Body of pancreas (tissue), 4 donors: ENCODE data around the gene PTBP1.

Experiments used
- POLR2A ChIP-seq, 3 donors: fragments of 450-650 bp; IDR thresholded peaks; one replicate each; pipeline ENCODE4 v1.6.1; 2016; ENCODE audit warnings: antibody characterized with exemption in 3 of 3, mild to moderate bottlenecking in 2 of 3
- TF ChIP-seq, protein P1 (sequence below), 7 experiments: fragments of 450-650 bp in 4 of 7; fragments of 200-600 bp in 3 of 7; sonication (generic) in 3 of 7; IDR thresholded peaks; one replicate each; pipeline ENCODE4 v1.5.1; 2016 to 2019; ENCODE audit warnings: antibody characterized with exemption in 7 of 7

DNA sequence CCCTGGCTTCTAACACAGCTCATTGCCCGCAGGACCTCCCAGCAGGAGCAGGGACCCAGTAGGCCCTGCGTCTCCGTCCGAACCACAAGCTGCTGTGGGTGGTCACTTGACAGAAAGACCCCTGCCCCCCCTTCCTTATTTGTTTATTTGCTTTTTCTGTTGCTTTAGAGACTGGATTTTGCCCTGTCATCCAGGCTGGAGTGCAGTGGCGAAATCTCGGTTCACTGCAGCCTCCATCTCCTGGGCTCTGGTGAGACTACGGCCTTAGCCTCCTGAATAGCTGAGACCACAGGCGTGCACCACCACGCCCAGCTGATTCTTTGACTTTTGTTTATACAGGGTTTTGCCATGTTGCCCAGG is 7.6 kb upstream of the PTBP1 start:
- TF ChIP-seq, protein P1, sequence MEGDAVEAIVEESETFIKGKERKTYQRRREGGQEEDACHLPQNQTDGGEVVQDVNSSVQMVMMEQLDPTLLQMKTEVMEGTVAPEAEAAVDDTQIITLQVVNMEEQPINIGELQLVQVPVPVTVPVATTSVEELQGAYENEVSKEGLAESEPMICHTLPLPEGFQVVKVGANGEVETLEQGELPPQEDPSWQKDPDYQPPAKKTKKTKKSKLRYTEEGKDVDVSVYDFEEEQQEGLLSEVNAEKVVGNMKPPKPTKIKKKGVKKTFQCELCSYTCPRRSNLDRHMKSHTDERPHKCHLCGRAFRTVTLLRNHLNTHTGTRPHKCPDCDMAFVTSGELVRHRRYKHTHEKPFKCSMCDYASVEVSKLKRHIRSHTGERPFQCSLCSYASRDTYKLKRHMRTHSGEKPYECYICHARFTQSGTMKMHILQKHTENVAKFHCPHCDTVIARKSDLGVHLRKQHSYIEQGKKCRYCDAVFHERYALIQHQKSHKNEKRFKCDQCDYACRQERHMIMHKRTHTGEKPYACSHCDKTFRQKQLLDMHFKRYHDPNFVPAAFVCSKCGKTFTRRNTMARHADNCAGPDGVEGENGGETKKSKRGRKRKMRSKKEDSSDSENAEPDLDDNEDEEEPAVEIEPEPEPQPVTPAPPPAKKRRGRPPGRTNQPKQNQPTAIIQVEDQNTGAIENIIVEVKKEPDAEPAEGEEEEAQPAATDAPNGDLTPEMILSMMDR (IDR thresholded peaks at IDR 0.05) = no peak
- no peak for TF ChIP-seq POLR2A (IDR thresholded peaks at IDR 0.05)
